ENCODE results near the gene MYRFL. TPM values are rescaled to one million over a fixed set of nuclear protein-coding genes. Genes with fewer than 3 reads are reported as not detected.

Gene MYRFL
- total and polyA plus RNA-seq, 10 donors, result 0.04 to 0.44 (median 0.20) TPM; not detected in 5

DNA sequence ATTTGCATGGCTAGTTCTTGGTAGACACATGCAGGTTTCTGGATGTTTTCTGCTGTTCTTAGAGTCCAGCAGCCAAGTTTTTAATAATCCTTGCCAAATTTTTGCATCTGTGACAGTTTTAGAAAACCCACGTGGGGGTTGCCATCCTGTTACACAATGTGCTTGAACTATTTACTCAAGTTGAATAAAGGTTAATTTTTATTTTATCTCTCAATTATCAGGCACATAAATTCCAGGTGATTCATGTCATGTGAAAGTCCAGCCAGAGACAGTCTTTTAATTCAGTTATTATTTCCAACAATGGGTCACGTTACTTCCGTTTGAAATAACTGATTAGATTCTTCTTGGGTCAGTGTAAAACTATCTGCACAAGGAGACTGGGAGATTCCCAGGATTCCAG is 15.7 kb downstream of the MYRFL start:
- no peaks in the 10 kb centered on the region for H3K36me3 ChIP-seq
- peaks cover 0 to under 1% (median 0%) of the 10 kb centered on the region in 6 donors for H3K4me1 ChIP-seq
- no peak for DNase-seq
- no peak overlapping the region for H3K4me3 ChIP-seq
- no peaks in the 10 kb centered on the region for H3K9me3 ChIP-seq
- H3K27me3 ChIP-seq (replicated peaks in 1 of 7), result no peaks in the 10 kb centered on the region
- 50 to 78% (median 63%) methylated on average over 3 of the region's 3 CpGs for WGBS, 5 donors
- TF ChIP-seq POLR2A (IDR thresholded peaks at IDR 0.05) (no peak), POLR2AphosphoS5 (IDR thresholded peaks at IDR 0.05) (no peak), CTCF (IDR thresholded peaks at IDR 0.05 in 8 of 11, conservative IDR thresholded peaks at IDR 0.05 in 3 of 11) (no peak)
- H3K27ac ChIP-seq, result no peak overlapping the region
- intact Hi-C loops (cut with DNase I; ENCODE audit: low total_unique reads), result no loop called here

DNA sequence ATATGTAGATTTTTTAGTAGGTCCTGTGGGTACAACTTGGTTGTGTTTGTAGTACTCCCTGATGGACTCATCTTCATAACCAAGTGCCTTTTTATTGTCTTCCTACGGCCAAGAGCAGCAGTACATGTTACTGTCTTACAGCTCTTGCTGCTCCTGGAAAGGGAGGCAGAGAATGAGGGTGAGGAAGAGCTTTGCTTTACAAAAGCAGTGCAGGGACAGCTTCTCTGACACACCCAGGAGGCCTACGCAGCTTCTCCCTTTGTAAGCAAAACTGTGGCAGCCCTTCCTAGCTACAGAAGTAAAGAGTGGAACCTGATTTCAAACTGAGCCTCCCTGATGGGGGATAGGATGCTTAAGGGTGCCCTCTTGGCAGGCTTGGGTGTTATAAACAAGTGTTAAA is 18.6 kb downstream of the MYRFL start:
- TF ChIP-seq CTCF (IDR thresholded peaks at IDR 0.05 in 8 of 11, conservative IDR thresholded peaks at IDR 0.05 in 3 of 11), result no peak
- TF ChIP-seq POLR2AphosphoS5 (IDR thresholded peaks at IDR 0.05), result no peak
- TF ChIP-seq POLR2A (IDR thresholded peaks at IDR 0.05), result no peak
- Histone ChIP-seq H3K27me3 (replicated peaks in 1 of 7) (no peaks in the 10 kb centered on the region), H3K4me1 (no peaks in the 10 kb centered on the region), H3K27ac (no peak overlapping the region), H3K4me3 (no peak overlapping the region), H3K9me3 (no peaks in the 10 kb centered on the region), H3K36me3 (no peaks in the 10 kb centered on the region)
- 81 to 95% (median 86%) methylated on average over 2 of the region's 2 CpGs for WGBS, 5 donors
- intact Hi-C loops (cut with DNase I; ENCODE audit: low total_unique reads), result no loop called here
- DNase-seq, result no peak

- no peak for TF ChIP-seq POLR2AphosphoS5 (IDR thresholded peaks at IDR 0.05)
- TF ChIP-seq POLR2A (IDR thresholded peaks at IDR 0.05), result no peak
- no peak for TF ChIP-seq CTCF (IDR thresholded peaks at IDR 0.05 in 8 of 11, conservative IDR thresholded peaks at IDR 0.05 in 3 of 11)
- no peak overlapping the region for H3K27ac ChIP-seq
Measured at GRCh38 chr12:69844416-69844815, 19.4 kb downstream of the MYRFL start.

GRCh38 chr12:69844836-69845235 is 19.8 kb downstream of the MYRFL start:
- Histone ChIP-seq H3K36me3 (no peaks in the 10 kb centered on the region), H3K4me1 (no peaks in the 10 kb centered on the region), H3K27ac (no peak overlapping the region), H3K4me3 (no peak overlapping the region), H3K27me3 (replicated peaks in 1 of 7) (no peaks in the 10 kb centered on the region), H3K9me3 (no peaks in the 10 kb centered on the region)
- DNase-seq, result no peak
- WGBS, 5 donors, result 77 to 86% (median 81%) methylated on average over 4 of the region's 4 CpGs
- intact Hi-C loops (cut with DNase I; ENCODE audit: low total_unique reads), result no loop called here
- TF ChIP-seq CTCF (IDR thresholded peaks at IDR 0.05 in 8 of 11, conservative IDR thresholded peaks at IDR 0.05 in 3 of 11) (no peak), POLR2AphosphoS5 (IDR thresholded peaks at IDR 0.05) (no peak), POLR2A (IDR thresholded peaks at IDR 0.05) (no peak)

More at GRCh38 chr12:69844416-69844815, 19.4 kb downstream of the MYRFL start:
- H3K36me3 ChIP-seq, result no peaks in the 10 kb centered on the region
- no peaks in the 10 kb centered on the region for H3K9me3 ChIP-seq
- intact Hi-C loops (cut with DNase I; ENCODE audit: low total_unique reads), result no loop called here
- H3K4me1 ChIP-seq, result no peaks in the 10 kb centered on the region
- WGBS, 5 donors, result 84 to 95% (median 91%) methylated on average over 7 of the region's 7 CpGs
- no peak overlapping the region for H3K4me3 ChIP-seq
- no peak for DNase-seq
- no peaks in the 10 kb centered on the region for H3K27me3 ChIP-seq (replicated peaks in 1 of 7)

All from spleen (tissue), 11 donors.